GM18498 (cell line): ENCODE results near the gene ABTB2.
A peak's percentile ranks its signal among the peaks of the same experiment; 100 is the strongest.
"Not testable (repeated sequence)": the region's sequence is repeated elsewhere in the genome, so short reads cannot be mapped to it uniquely, and the experiment has no call there.

Experiments used
- ATAC-seq: cut with Tn5 transposase; IDR thresholded peaks from one replicate; pipeline ENCODE4 v1.9.1; 2021; ENCODE audit warnings: mild to moderate bottlenecking, moderate library complexity; ENCODE audit not compliant: unreplicated experiment

ABTB2 gene

GRCh38 chr11:34219279-34219678 lies 138.5 kb downstream of the ABTB2 start:
- no peak for ATAC-seq

GRCh38 chr11:34218756-34219155 lies 139.1 kb downstream of the ABTB2 start:
- ATAC-seq: not testable (repeated sequence)

- no peak for ATAC-seq
Measured at GRCh38 chr11:34218067-34218466, 139.7 kb downstream of the ABTB2 start.

- ATAC-seq: no peak
Measured at GRCh38 chr11:34216706-34217105, 141.1 kb downstream of the ABTB2 start.

- no peak for ATAC-seq
Measured at GRCh38 chr11:34215806-34216453, 141.9 kb downstream of the ABTB2 start.

GRCh38 chr11:34214961-34215805 lies 142.6 kb downstream of the ABTB2 start:
- no peak for ATAC-seq

- no peak for ATAC-seq
Measured at GRCh38 chr11:34213366-34213765, 144.4 kb downstream of the ABTB2 start.

GRCh38 chr11:34212566-34212965 lies 145.2 kb downstream of the ABTB2 start:
- no peak for ATAC-seq

- no peak for ATAC-seq
Measured at GRCh38 chr11:34209809-34210208, 148.0 kb downstream of the ABTB2 start.

- ATAC-seq: no peak
Measured at GRCh38 chr11:34208266-34209135, 149.3 kb downstream of the ABTB2 start.

- no peak for ATAC-seq
Measured at GRCh38 chr11:34207487-34208180, 150.2 kb downstream of the ABTB2 start.

- ATAC-seq: no peak
Measured at GRCh38 chr11:34206407-34207300, 151.2 kb downstream of the ABTB2 start.

GRCh38 chr11:34205326-34206035 lies 152.3 kb downstream of the ABTB2 start:
- ATAC-seq: no peak

GRCh38 chr11:34204396-34205279 lies 153.2 kb downstream of the ABTB2 start:
- ATAC-seq: no peak

GRCh38 chr11:34203377-34203871 lies 154.4 kb downstream of the ABTB2 start:
- peak; percentile 49 for ATAC-seq

- no peak for ATAC-seq
Measured at GRCh38 chr11:34201129-34201528, 156.7 kb downstream of the ABTB2 start.

- no peak for ATAC-seq
Measured at GRCh38 chr11:34199525-34199924, 158.3 kb downstream of the ABTB2 start.

- ATAC-seq: no peak
Measured at GRCh38 chr11:34198523-34198922, 159.3 kb downstream of the ABTB2 start.
